Mucosa of descending colon (tissue), 3 donors: ENCODE results near the gene SC5D. TPM values are rescaled to one million over a fixed set of nuclear protein-coding genes. Genes with fewer than 3 reads are reported as not detected.

Experiments
- ATAC-seq: fragments of 200-7000 bp; cut with Tn5 transposase; one replicate; pipeline ENCODE4 v1.9.1; 2020; ENCODE audit warnings: mild to moderate bottlenecking, moderate library complexity
- DNase-seq, 3 donors: peaks; one replicate each; pipeline ENCODE4 v3.0.0-alpha.2; 2020
- H3K36me3 ChIP-seq: fragments of 200-600 bp; one replicate; pipeline ENCODE4 v1.8.0; 2021; ENCODE audit warnings: low read depth, mild to moderate bottlenecking
- H3K4me1 ChIP-seq: fragments of 200-600 bp; one replicate; pipeline ENCODE4 v1.8.0; 2021; ENCODE audit warnings: low read depth, mild to moderate bottlenecking
- H3K4me3 ChIP-seq: fragments of 200-600 bp; one replicate; pipeline ENCODE4 v1.8.0; 2021; ENCODE audit warnings: mild to moderate bottlenecking
- H3K9me3 ChIP-seq: fragments of 200-600 bp; one replicate; pipeline ENCODE4 v1.8.0; 2021; ENCODE audit warnings: mild to moderate bottlenecking
- intact Hi-C, 2 donors: fragments of 100-400 bp; cut with DNase I in 1 of 2; cut with micrococcal nuclease in 1 of 2; formaldehyde crosslinking; loops; one replicate each; pipeline versions ENCODE4 v1.11.0 to v1.11.1; 2022; cut with DNase I, micrococcal nuclease
- total RNA-seq, 3 donors: library from RNA; stranded (reverse); fragmentation: NEBNext Ultra II Directional in 2 of 3; extraction: Animal tissue kit (Norgen Biotek cat#: 25700) in 2 of 3; gene quantifications; one replicate each; pipeline versions ENCODE4 v1.2.1 to v1.2.4, GENCODE V29; 2021 to 2023
- TF ChIP-seq, protein P1 (sequence below): fragments of 200-600 bp; IDR thresholded peaks from one replicate; pipeline ENCODE4 v1.8.0; 2022; ENCODE audit warnings: antibody characterized with exemption, mild to moderate bottlenecking
- donor health status: DM: no; HTN: no; CAD: no; lungs with moderate emphysema.
- donor health status: DM: no; HTN: no; CAD: no.
- donor health status: DM: no; HTN: yes; CAD: no.

Gene SC5D
- total RNA-seq, 3 donors from 2014 or later = 37.6 to 45.9 (median 43.1) TPM

DNA sequence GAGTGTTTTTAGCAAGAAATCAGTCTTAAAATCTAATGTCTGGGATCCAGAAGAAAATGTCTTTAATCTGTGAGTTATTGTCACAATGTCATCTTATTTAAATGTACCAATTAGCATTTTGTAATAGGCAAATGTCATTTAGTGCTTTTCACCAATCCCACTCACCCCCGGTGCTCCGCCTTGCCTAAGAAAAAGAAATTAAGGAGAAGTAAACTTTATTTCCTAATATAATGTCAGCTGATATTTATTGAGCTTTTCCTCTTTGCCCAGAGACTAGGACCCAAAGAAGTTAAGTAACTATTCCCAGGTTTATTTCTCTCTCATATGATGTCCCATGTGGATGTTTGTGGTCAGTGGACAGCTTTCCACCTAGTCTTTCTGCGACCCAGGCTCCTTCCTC is 16.2 kb downstream of the SC5D start:
- no peaks in the 10 kb centered on the region for H3K4me1 ChIP-seq
- H3K4me3 ChIP-seq = no peak overlapping the region
- TF ChIP-seq, protein P1, sequence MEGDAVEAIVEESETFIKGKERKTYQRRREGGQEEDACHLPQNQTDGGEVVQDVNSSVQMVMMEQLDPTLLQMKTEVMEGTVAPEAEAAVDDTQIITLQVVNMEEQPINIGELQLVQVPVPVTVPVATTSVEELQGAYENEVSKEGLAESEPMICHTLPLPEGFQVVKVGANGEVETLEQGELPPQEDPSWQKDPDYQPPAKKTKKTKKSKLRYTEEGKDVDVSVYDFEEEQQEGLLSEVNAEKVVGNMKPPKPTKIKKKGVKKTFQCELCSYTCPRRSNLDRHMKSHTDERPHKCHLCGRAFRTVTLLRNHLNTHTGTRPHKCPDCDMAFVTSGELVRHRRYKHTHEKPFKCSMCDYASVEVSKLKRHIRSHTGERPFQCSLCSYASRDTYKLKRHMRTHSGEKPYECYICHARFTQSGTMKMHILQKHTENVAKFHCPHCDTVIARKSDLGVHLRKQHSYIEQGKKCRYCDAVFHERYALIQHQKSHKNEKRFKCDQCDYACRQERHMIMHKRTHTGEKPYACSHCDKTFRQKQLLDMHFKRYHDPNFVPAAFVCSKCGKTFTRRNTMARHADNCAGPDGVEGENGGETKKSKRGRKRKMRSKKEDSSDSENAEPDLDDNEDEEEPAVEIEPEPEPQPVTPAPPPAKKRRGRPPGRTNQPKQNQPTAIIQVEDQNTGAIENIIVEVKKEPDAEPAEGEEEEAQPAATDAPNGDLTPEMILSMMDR = no peak
- no peak for ATAC-seq
- peaks cover 5% of the 10 kb centered on the region for H3K36me3 ChIP-seq
- DNase-seq = no peak
- intact Hi-C loops = no loop called here
- no peaks in the 10 kb centered on the region for H3K9me3 ChIP-seq

- DNase-seq = no peak
- Histone ChIP-seq H3K4me3 (no peak overlapping the region), H3K36me3 (peaks cover under 1% of the 10 kb centered on the region), H3K4me1 (no peaks in the 10 kb centered on the region), H3K9me3 (no peaks in the 10 kb centered on the region)
- ATAC-seq = no peak
- TF ChIP-seq, protein P1 = no peak
- intact Hi-C loops = loop anchor here in 1 of 2 donors (10.0 kb wide), 1 partner anchor 225 kb away; no protein-coding TSS in a partner anchor
Measured at GRCh38 chr11:121309688-121310087, 17.1 kb downstream of the SC5D start.

DNA sequence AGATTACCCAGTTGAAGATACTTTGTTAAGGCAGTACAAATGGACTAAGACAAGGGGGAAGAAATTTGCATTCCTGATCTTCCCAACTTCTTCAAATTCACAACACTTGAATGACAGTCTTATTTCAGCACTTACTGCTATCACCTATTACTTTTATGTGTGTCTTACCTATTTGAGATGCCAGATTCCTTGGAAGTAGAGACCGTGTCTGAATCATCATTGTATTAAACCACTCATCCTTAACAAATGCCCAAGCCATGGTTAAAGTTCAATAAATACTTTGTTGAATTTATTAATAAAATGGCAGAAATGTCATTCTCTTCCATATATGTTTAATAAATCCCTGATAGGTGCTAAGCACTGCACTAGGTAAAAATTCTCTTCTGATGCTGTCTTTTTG is 18.3 kb downstream of the SC5D start:
- no peak for DNase-seq
- TF ChIP-seq, protein P1 = no peak
- no peaks in the 10 kb centered on the region for H3K9me3 ChIP-seq
- intact Hi-C loops = loop anchor here in 1 of 2 donors (10.0 kb wide), 1 partner anchor 224 kb away; no protein-coding TSS in a partner anchor
- no peaks in the 10 kb centered on the region for H3K36me3 ChIP-seq
- ATAC-seq = no peak
- H3K4me1 ChIP-seq = no peaks in the 10 kb centered on the region
- no peak overlapping the region for H3K4me3 ChIP-seq

GRCh38 chr11:121311373-121311772 is 18.8 kb downstream of the SC5D start:
- ATAC-seq = no peak
- intact Hi-C loops = loop anchor here in 1 of 2 donors (10.0 kb wide), 1 partner anchor 223 kb away; no protein-coding TSS in a partner anchor
- no peak for DNase-seq

DNA sequence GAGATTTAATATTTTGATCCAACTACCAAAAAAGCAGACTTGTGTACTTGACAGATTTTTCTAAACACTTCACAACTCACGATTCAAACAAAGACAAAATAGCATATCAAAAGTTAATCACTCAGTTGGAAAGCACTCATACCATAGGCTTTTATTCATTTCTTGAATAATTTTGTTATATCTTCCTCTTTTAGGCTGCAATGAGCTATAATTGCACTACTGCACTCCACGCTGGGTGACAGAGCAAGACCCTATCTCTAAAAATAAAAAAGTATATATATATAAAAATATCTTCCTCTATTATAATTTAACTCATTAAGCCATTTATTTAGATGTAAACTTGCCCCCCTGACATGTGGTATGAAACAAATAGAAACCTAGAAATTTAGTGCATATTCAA is 19.9 kb downstream of the SC5D start:
- no peaks in the 10 kb centered on the region for H3K9me3 ChIP-seq
- H3K4me1 ChIP-seq = no peaks in the 10 kb centered on the region
- ATAC-seq (no peak), DNase-seq (no peak)
- H3K4me3 ChIP-seq = no peak overlapping the region
- TF ChIP-seq, protein P1 = no peak
- intact Hi-C loops = loop anchor here in 1 of 2 donors (10.0 kb wide), 1 partner anchor 222 kb away; no protein-coding TSS in a partner anchor
- H3K36me3 ChIP-seq = no peaks in the 10 kb centered on the region

More at GRCh38 chr11:121311373-121311772, 18.8 kb downstream of the SC5D start:
- Histone ChIP-seq H3K9me3 (no peaks in the 10 kb centered on the region), H3K4me3 (no peak overlapping the region), H3K4me1 (no peaks in the 10 kb centered on the region), H3K36me3 (no peaks in the 10 kb centered on the region)
- TF ChIP-seq, protein P1 = no peak
